ENCODE results near the gene KIF4A. TPM values are rescaled to one million over a fixed set of nuclear protein-coding genes. Genes with fewer than 3 reads are reported as not detected.

The KIF4A gene
- total RNA-seq, 1 donor from 2014 or later = 2.2 TPM

DNA sequence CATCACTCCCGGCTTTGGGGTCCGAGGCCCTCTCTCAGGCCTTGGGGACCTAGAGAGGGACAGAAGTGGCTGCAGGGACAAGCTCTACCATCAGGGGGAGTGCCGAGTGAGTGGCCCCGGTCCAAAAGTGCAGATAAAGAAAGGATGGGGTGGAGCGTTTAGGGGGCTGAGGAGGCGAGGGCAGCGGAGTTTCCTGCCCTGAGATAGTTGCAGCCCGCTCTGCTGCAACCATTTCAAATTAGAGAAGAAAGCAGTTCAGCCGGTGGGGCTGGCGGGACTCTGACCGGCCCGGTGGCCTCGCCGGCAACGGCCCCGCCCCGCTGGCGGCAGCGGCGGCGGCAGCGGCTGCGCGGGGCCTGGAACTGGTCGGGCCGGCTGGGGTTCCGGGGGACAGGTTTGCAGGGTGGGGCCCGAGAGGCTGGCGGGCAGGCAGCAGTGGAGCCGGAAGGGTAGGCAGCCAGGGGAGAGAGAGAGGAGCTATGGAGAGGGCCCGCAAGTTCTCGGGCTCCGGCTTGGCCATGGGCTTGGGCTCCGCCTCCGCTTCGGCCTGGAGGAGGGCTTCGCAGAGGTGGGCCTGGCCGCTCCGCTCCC, 162.3 kb downstream of the KIF4A start:
- intact Hi-C loops (cut with DNase I) = no loop called here
- H3K4me3 ChIP-seq = peak overlapping the region; percentile 45 to 50
- no peak for DNase-seq (ENCODE audit: extremely low spot score in 2 of 2)
- TF ChIP-seq POLR2AphosphoS5 (IDR thresholded peaks at IDR 0.05; ENCODE audit: insufficient read depth in 1 of 2, low read depth in 1 of 2) (peak in 1 of 2 donors; percentile 3), POLR2A (IDR thresholded peaks at IDR 0.05) (no peak)
- TF ChIP-seq, protein P1, sequence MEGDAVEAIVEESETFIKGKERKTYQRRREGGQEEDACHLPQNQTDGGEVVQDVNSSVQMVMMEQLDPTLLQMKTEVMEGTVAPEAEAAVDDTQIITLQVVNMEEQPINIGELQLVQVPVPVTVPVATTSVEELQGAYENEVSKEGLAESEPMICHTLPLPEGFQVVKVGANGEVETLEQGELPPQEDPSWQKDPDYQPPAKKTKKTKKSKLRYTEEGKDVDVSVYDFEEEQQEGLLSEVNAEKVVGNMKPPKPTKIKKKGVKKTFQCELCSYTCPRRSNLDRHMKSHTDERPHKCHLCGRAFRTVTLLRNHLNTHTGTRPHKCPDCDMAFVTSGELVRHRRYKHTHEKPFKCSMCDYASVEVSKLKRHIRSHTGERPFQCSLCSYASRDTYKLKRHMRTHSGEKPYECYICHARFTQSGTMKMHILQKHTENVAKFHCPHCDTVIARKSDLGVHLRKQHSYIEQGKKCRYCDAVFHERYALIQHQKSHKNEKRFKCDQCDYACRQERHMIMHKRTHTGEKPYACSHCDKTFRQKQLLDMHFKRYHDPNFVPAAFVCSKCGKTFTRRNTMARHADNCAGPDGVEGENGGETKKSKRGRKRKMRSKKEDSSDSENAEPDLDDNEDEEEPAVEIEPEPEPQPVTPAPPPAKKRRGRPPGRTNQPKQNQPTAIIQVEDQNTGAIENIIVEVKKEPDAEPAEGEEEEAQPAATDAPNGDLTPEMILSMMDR (IDR thresholded peaks at IDR 0.05) = peak in 2 of 3 experiments; percentile 35 to 51
- H3K9me3 ChIP-seq = no peaks in the 10 kb centered on the region
- H3K4me1 ChIP-seq = peaks cover 14% of the 10 kb centered on the region
- H3K36me3 ChIP-seq = no peaks in the 10 kb centered on the region
- H3K27me3 ChIP-seq = no peaks in the 10 kb centered on the region
- peak overlapping the region; percentile 31 for H3K27ac ChIP-seq

- Histone ChIP-seq H3K4me3 (peak overlapping the region; percentile 45 to 50), H3K27me3 (no peaks in the 10 kb centered on the region), H3K4me1 (peaks cover 14% of the 10 kb centered on the region), H3K9me3 (no peaks in the 10 kb centered on the region), H3K27ac (peak overlapping the region; percentile 31), H3K36me3 (no peaks in the 10 kb centered on the region)
- intact Hi-C loops (cut with DNase I) = no loop called here
- DNase-seq (ENCODE audit: extremely low spot score in 2 of 2) = no peak
- TF ChIP-seq POLR2AphosphoS5 (IDR thresholded peaks at IDR 0.05; ENCODE audit: insufficient read depth in 1 of 2, low read depth in 1 of 2) = no peak
- TF ChIP-seq, protein P1 (IDR thresholded peaks at IDR 0.05) = no peak
- TF ChIP-seq POLR2A (IDR thresholded peaks at IDR 0.05) = no peak
Measured at GRCh38 chrX:70453024-70453618, 163.2 kb downstream of the KIF4A start.

- intact Hi-C loops (cut with DNase I) = no loop called here
- Histone ChIP-seq H3K4me3 (peak overlapping the region; percentile 53), H3K9me3 (no peaks in the 10 kb centered on the region), H3K27ac (peak overlapping the region; percentile 77), H3K4me1 (peaks cover 14% of the 10 kb centered on the region), H3K36me3 (no peaks in the 10 kb centered on the region), H3K27me3 (no peaks in the 10 kb centered on the region)
- TF ChIP-seq, protein P1 (IDR thresholded peaks at IDR 0.05) = peak; percentile 32 to 66 (median 36)
- TF ChIP-seq POLR2AphosphoS5 (IDR thresholded peaks at IDR 0.05; ENCODE audit: insufficient read depth in 1 of 2, low read depth in 1 of 2) = peak in 1 of 2 donors; percentile 51
- no peak for TF ChIP-seq POLR2A (IDR thresholded peaks at IDR 0.05)
- DNase-seq (ENCODE audit: extremely low spot score in 2 of 2) = no peak
Measured at GRCh38 chrX:70454441-70455365, 164.8 kb downstream of the KIF4A start.

- Histone ChIP-seq H3K4me1 (peaks cover 14% of the 10 kb centered on the region), H3K27ac (peak overlapping the region; percentile 77), H3K9me3 (no peaks in the 10 kb centered on the region), H3K36me3 (no peaks in the 10 kb centered on the region), H3K4me3 (peak overlapping the region; percentile 53), H3K27me3 (no peaks in the 10 kb centered on the region)
- TF ChIP-seq POLR2A (IDR thresholded peaks at IDR 0.05) = no peak
- TF ChIP-seq, protein P1 (IDR thresholded peaks at IDR 0.05) = no peak
- TF ChIP-seq POLR2AphosphoS5 (IDR thresholded peaks at IDR 0.05; ENCODE audit: insufficient read depth in 1 of 2, low read depth in 1 of 2) = no peak
- no peak for DNase-seq (ENCODE audit: extremely low spot score in 2 of 2)
- intact Hi-C loops (cut with DNase I) = no loop called here
Measured at GRCh38 chrX:70455366-70456202, 165.7 kb downstream of the KIF4A start.

All from vagina (tissue), 2 donors.